Stimulated activated CD4-positive, alpha-beta T cell treated with anti-CD3 and anti-CD28 coated beads, Interleukin-1b, Interleukin-23, amount 100 ng/mL, for 48 hours (primary cell): ENCODE results near the gene AFM.

Experiments used
- DNase-seq: peaks from one replicate; pipeline ENCODE4 v3.0.0-alpha.2; 2020

The AFM gene

GRCh38 chr4:73450398-73451004, 31.0 kb upstream of the AFM start:
- DNase-seq, result no peak

GRCh38 chr4:73451404-73451803, 30.1 kb upstream of the AFM start:
- no peak for DNase-seq

- no peak for DNase-seq
These were observed 29.4 kb upstream of the AFM start for GRCh38 chr4:73451981-73452747.

GRCh38 chr4:73452953-73453700, 28.4 kb upstream of the AFM start:
- no peak for DNase-seq

GRCh38 chr4:73453701-73454005, 27.9 kb upstream of the AFM start:
- DNase-seq, result no peak

GRCh38 chr4:73454920-73455319, 26.6 kb upstream of the AFM start:
- no peak for DNase-seq

- DNase-seq, result no peak
These were observed 25.1 kb upstream of the AFM start for GRCh38 chr4:73456177-73457022.

- no peak for DNase-seq
These were observed 23.1 kb upstream of the AFM start for GRCh38 chr4:73458184-73459047.

GRCh38 chr4:73459048-73459421, 22.5 kb upstream of the AFM start:
- no peak for DNase-seq

GRCh38 chr4:73460913-73461522, 20.5 kb upstream of the AFM start:
- DNase-seq, result no peak

- DNase-seq, result no peak
These were observed 13.4 kb upstream of the AFM start for GRCh38 chr4:73468170-73468569.

- DNase-seq, result no peak
These were observed 10.8 kb upstream of the AFM start for GRCh38 chr4:73470728-73471127.

- DNase-seq, result no peak
These were observed 4.4 kb upstream of the AFM start for GRCh38 chr4:73477176-73477575.

- DNase-seq, result no peak
These were observed 2.2 kb upstream of the AFM start for GRCh38 chr4:73479323-73479722.

GRCh38 chr4:73485085-73485484, 3.5 kb downstream of the AFM start:
- DNase-seq, result no peak

GRCh38 chr4:73485596-73485995, 4.1 kb downstream of the AFM start:
- DNase-seq, result no peak

GRCh38 chr4:73486497-73486896, 5.0 kb downstream of the AFM start:
- DNase-seq, result no peak

GRCh38 chr4:73487233-73487632, 5.7 kb downstream of the AFM start:
- no peak for DNase-seq

- no peak for DNase-seq
These were observed 18.6 kb downstream of the AFM start for GRCh38 chr4:73499996-73500765.

GRCh38 chr4:73501664-73502265, 20.2 kb downstream of the AFM start:
- DNase-seq, result no peak

GRCh38 chr4:73505567-73505966, 24.0 kb downstream of the AFM start:
- no peak for DNase-seq
